ENCODE measurements around the gene ATP7B.
A peak's percentile ranks its signal among the peaks of the same experiment; 100 is the strongest.
"Not testable (repeated sequence)": the region's sequence is repeated elsewhere in the genome, so short reads cannot be mapped to it uniquely, and the experiment has no call there.

Gene ATP7B

DNA sequence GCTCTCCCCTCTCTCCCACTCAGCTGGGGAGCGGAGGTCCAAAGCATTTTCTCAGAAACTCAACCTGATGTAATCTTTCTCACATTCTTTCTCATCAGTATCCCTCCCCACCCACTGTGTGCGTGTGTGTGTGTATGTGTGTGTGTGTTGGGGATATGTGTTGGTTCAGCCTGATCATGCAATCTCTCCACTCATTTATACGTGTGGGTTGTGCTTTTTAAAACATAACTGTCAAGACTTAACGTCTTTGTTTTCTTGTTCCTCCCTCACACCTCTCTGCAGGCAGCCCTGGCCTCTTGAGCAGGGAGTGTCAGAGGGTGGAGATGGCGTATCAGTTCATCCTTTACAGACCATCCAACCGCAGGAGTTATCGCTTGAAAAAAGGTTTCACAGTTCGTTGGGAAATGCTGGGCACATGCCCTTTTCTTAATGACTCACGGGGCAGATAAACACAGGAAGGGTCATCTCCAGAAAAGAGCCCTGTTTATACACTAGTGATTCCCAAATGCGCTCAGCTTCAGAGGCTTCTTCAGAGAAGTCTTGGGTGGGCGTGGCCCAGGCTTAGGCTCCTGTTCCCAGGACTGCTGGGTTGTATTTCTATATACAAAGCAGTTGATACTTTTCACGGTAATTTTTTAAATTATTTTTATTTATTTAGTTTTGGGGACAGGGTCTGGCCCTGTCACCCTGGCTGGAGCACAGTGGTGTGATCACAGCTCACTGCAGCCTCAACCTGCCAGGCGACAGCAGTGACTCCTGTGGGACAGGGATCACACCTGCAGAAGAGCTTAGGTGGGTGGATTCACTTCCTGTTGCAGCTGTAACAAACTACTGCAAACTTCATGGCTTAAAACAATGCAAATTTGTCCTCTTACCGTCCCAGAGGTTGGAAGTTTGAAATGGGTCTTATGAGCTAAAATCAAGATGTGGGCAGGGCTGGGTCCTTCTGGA, 89.2 kb downstream of the ATP7B start:
- no peak for DNase-seq (ENCODE audit: low spot score)

DNA sequence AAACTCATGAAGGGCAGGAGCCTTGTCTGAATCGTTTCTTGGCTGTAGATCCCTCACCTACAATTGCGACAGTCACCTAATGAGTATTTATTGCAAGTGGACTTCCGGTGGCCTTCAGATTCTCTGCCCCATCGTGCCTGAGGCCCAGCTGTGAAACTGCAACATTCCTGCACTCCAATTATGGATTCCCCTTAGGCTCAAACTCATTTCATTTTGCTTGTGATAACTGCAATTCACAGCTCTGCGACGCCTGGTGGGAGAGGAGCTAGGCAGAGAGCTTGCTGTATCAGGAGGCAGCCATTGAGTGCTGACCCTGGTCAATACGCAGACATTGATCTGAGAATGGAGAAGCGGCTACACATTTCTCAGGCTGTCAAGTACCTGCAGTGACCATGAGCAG, 90.5 kb downstream of the ATP7B start:
- DNase-seq (ENCODE audit: low spot score) = peak; percentile 43

DNA sequence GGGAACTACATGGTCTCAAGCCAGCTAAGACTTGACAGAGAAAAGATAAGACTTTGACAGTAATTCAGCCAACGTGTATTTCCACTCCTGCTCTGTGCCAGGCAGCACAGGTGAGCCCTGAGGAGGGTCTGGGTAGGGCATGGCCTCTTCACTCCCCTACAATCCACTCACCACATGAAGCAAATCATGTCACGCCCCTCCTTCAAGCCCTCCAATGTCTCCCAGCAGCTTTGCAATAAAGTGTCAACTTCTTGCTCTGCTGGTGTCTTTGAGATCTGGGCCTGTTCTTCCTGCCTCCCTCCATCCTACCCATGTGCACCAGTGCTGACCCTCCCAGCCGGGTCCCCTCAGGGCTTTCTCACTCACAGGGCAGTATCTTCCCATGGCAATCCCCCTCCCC, 91.0 kb downstream of the ATP7B start:
- DNase-seq (ENCODE audit: low spot score) = peak; percentile 38

DNA sequence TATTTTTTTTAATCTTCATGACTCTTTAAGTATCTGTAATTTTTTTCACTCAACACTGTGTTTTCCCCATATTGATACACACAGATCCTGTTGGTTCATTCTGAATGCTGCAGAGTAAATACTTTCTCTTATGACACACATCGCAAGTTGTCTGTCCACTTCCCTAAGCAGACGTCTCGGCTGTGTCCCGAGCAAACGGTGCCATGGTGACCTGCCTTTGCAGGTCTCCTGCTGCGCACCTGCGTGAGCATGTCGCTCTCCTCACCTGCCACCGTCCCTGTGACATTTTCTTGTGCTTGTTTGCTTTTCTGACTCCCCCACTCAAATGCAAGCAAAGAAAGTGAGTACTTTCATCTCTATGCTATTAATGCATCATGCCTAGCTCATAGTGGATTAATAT, 91.7 kb downstream of the ATP7B start:
- no peak for DNase-seq (ENCODE audit: low spot score)

DNA sequence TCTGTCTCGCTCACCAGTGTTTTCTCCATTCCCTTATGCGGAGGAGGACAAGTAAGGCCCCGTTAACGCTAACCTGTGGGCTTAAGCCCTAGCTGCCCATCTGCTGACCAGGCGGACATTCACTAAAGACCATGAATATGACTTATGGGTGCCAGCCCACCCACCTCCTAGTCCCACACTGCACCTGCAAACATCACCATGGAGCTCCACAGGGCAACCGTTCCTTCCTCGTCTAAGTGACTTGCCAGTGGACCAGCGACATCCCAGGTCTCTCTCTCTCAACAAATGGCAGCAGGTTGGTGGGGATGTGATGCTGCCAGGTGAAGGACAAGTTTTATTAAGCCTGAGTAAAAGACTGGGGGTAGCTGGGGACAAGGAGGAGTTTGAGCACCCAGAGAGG, 94.3 kb downstream of the ATP7B start:
- DNase-seq (ENCODE audit: low spot score) = peak; percentile 21

DNA sequence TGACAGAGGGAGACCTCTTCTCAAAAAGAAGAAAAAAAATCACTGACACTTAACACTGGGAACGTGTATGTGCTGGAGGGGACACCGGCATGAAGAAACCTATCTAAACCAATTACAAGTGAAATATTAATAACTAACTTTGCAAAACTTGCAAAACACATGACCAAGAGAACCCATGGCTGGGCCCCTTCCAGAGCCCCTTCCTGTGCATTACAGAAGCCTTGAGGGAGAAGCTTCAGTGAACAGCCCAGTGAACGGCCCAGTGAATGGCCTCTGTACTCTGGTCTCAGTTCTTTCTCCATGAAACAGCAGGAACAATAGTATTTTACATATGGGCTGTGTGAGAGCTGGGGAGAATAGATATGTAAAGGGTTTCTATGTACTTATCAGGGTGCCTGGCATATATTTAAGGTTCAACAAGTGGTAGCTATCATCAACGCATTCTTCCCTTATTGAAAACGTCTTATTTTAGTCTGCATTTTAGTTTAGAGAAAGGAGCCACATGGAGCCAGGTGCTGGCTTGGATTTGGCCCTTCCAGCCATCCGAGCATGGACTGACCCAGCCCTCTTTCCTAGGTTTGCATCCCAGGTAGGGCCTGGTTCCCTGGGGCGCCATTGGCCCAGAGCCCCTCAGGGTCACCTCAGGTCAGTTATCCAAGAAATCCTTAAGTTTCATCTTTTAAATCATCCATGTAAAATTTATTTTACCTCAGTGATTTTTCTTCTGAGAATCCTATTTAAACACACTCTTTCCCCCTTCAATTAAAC, 95.0 kb downstream of the ATP7B start:
- DNase-seq (ENCODE audit: low spot score) = peak; percentile 20

DNA sequence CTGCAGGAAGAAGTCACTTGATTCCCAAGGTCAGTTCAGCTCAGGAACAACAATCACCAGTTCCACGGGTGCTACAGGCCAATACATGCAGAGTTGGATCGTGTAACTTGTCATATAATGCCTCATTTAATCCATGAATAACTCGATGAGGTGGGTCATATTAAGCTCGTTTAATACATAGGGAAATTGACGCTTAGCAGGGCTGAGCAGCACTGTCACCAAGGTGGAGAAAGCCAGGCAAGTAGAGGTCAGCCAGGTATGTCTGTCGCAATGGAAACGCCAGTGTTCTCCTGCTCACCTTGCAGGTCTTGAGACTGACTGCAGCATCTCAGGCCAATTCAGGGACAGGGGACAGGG, 97.1 kb downstream of the ATP7B start:
- DNase-seq (ENCODE audit: low spot score) = no peak

DNA sequence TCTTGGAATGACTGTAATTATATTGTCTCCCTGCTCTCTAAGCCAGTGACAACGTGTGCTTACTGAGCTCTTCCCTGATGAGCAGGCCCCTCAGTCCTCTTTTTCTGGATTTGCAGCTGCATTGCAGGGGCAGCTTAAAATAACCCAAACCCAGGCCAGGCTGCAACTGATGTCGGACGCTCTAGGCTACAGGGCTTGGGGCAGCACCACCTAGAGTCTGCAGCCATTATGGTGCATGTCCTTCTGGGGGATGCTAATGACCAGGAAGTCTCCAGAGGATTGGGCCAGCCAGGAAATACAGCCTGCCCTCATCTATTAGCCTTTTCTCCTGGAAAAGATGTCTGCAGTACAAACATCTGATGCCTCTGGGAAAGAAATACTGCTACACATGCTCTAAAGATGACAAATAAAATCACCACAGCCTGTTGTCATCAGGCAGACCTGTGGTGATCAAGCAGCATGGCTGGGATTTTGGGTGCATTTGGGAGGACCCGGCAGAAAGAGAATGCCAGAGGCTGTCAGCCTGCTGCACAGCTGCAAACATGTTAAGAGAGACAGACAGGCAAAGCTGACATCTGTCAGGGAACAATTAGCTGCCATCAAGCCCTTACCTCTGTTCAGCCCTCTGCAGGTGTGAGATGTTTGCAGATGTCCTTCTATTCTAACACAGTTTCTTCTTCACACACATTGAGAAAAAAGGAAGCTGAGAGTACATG, 97.7 kb downstream of the ATP7B start:
- DNase-seq (ENCODE audit: low spot score) = peak; percentile 52

DNA sequence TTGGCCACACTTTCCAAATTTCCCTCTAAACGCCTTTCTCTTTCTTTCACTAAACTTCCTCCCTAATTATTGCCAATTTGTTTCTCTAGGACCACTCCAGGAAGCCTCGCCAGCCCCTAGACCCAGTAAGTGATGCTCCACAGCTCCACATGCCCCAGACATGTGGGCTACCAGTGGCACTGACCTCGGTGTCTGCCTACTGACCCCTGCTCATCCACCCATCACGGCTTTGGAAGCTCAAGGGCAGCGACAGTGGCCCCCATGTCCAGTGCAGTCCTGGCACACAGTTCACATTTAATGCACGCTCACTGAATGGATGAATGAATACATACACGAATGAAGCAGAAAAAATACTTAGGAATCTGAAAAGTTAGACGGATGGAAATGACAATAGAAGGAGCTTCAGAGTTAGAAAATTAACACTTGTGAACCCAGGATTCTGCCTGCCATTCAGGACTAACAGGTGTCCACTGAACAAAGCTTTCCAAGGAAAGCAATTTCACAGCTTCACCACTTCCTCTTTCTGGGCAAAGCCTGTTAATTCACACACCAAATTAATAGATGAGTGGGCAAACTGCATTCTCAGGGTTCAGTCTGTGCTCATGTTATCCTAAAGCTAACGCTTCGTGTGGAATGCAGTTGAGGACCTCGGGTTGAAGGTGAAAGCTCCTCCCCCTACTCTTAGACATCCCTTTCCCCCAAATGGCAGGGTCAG, 98.6 kb downstream of the ATP7B start:
- DNase-seq (ENCODE audit: low spot score) = peak; percentile 25

DNA sequence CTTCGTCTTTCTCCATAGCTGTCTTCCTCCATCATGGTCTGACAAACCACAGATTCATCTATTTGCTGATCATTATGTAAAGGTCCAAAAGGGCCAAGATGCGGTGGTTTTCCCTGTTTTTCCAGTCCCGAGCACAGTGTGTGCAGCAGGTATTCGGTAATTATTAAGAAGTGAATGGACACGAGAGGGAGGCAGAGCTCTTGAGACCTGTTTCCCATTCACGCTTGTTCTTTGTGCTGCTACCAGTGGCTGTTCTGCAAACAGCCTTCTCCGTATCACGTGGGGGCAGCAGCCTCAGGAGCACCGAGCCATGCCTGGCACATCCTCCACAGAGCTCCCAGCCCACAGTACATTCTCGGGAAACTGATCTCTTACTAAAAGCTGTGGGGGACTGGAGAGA, 99.2 kb downstream of the ATP7B start:
- peak; percentile 42 for DNase-seq (ENCODE audit: low spot score)

DNA sequence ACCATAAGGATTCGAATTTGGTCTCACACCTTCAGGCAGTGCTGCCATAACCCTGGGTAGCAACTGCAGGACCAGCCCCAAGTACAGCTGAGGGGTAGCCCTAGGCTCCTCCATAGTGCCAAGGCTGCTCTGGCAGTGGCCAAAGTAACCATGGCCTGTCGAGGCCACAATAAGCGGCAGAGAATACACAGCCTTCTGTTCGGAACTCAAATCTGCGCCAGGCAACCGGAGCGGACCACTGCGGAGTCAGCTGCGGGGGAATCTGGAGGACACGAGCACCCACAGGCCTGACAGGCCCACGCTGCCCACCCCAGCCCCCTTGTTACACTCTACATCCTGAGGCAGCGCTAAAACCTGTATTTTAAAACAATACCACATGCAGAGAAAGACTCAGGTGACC, 100.7 kb downstream of the ATP7B start:
- no peak for DNase-seq (ENCODE audit: low spot score)

DNA sequence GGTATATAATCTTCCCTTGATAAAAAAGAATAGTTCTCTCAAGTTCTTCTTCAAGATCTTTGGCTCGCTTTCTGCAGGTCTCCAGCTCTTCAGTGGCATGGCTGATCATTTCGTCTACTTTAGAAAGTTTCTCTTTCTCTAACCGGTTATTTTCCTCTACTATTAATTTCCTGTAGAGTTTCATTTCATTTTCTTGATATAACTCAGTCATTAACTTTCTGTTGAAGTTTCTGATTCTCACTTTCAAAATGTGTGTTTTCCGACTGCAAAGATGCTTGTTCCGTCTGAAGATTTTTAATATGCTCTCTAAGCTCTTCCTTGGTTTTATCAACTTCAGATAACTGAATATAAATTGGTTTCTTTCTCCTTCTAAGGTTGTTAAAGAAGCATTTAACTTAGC, 102.0 kb downstream of the ATP7B start:
- DNase-seq (ENCODE audit: low spot score) = not testable (repeated sequence)

DNA sequence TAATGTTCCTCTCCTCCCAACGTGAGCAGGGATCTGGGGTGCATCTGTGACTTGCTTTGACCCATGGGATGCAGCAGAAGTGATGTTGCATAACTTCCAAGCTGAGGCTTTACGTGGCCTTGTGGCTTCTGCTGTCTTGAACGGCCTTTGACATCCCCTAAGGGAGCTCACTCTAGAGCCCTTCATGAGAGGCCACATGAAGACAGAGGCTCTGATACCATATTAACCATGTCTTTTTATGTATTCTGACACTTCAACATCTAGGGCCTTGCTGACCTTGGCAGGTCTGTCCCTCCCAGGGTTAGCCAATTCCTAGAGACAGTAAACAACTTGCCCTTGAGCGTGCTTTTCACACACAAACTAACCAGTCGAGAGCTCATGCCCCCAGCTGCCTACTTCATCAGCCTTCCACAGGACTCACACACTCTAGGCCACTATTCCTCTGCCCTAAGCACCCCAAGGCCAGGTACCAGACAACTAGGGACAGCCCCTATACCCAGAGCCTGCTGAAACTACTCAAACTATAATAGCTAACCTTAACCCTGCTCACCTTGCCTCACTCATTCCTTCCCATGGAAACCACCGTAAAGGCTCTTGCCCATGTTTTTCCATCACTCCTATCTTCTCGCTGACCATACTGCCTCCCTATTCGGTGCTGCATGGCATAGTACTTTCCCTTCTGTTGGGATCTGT, 104.1 kb downstream of the ATP7B start:
- no peak for DNase-seq (ENCODE audit: low spot score)

DNA sequence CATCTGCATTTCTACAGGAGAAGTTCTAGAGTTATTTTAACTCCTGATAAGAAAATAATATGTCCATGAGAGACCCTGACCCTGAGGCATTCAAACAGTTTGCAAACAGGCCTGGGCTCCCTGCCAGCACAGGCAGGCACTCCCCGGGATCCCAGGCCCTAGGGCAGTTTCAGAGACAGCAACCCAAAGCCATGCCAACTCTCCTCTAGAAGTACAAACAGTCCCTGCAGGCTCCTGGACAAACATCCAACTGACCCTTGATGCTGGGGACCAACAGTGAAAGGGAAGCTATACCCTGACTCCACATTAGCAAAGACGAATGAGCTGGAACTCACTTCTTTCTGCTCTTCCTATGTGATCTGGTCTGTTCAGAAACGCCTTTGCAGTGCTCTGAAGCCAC, 104.7 kb downstream of the ATP7B start:
- DNase-seq (ENCODE audit: low spot score) = no peak

DNA sequence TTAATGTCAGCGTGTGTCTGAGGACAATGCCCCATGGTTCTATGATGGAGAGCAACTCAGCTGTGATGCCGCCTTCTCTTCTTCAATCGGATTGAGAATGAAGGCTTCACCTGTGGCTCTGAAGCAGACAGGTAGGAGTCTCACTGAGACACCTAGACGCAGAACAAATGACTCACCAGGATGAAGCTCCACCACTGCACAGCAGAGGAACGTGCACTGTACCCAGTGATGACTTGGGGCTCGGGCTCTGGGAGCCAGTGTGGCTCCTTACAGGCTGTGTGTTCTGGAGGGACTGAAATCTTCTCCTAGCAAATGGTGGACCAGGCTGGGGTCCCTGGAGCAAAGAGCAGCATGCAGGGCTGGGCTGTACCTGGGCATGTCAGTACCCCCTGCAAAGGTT, 105.5 kb downstream of the ATP7B start:
- no peak for DNase-seq (ENCODE audit: low spot score)

DNA sequence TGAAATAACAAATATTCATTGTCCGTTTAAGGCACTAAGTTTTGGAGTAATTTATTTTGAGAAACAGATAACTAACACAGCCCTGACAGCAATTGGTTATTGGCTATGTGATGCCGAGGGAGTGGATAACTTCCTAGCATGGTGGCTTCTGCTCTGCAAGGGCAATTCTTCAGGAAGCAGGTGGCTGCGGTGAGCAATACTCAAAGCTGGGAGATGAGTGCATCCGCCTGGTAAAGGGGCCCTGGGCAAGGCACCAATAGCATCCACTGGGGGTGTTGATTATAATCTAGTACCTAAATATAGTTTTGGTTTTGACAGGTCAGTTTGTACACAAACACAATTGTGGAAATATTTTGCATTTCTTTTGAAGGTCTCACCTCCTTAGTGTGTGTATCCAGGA, 108.5 kb downstream of the ATP7B start:
- DNase-seq (ENCODE audit: low spot score) = no peak

DNA sequence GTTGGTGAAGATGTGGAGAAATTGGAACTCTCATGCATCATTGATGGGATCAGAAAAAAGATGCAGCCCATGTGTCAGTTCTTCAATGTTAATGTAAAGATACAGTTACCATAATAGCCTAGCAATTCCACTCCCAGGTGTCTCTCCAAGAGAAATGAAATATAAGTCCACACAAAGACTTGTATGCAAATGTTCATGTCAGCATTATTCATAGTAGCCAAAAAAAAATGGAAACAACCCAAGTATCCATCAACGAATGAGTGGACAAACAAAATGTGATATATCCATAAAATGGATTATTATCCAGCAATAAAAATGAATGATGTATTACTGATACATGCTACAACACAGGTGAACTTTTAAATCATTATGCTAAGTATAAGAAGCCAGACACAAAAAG, 110.8 kb downstream of the ATP7B start:
- DNase-seq (ENCODE audit: low spot score) = no peak

DNA sequence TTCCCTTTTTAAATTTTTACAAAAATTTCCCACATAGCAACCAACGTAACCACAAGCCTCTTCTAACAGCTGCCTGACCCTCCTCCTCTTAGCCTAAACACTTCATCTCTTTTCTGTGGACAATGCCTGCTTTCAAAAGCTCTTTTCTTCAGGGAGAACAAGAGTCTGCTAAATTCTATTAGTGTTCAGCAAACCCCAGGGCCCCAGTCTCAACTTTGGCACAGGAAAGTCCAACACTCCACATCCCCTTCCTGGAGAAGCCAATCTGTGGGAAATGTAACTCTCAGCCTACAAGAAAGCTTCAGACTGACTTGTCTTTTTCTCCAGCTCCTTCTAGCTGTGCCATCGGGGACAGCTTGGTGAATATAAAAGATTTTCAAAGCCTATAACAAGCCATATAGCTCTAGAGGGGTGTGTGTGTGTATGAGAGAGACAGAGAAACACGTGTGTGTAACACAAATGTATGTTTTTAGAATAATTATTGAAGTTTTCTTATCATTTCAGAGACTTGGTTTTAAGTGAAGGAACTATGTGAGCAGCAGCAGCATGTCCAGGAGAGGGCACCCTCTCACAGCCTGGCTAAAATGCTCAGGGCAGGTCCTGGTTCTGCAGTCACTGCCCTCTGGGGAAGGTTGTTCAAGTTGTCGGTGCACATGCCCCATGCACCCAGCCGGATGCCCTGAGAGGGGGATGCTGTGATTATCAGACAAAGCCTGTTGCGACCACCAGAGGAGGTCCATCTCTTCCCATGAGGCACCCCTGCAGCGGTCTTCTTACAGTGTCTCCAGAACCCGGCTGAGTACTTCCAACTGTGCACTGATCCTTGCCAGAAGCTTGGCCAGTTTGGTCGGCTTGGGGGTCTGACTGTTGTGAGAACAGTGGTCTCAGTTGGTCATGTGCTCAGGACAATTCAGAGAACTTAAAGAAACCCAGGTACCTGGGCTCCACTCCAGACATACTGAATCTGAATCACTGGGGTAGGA, 115.1 kb downstream of the ATP7B start:
- DNase-seq (ENCODE audit: low spot score) = peak; percentile 72

DNA sequence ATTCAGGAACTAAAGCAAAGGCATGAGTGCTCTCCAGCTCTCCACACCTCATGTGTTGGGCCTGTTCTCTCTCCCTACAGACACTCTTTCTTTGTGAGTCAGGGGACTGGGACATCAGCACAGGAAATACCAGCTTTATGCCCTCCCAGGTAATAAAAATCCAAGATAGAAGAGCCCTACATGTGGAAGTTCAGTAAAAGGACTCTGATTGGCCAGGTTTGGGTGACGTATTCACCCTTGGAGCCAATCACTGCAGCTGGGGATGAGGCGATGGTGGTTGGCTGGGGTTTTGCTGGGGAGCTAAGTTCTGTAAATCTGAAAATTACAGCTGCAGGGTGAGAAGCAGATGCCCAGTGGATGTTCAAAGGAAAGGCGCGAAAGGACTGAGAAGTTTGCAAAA, 117.0 kb downstream of the ATP7B start:
- no peak for DNase-seq (ENCODE audit: low spot score)

DNA sequence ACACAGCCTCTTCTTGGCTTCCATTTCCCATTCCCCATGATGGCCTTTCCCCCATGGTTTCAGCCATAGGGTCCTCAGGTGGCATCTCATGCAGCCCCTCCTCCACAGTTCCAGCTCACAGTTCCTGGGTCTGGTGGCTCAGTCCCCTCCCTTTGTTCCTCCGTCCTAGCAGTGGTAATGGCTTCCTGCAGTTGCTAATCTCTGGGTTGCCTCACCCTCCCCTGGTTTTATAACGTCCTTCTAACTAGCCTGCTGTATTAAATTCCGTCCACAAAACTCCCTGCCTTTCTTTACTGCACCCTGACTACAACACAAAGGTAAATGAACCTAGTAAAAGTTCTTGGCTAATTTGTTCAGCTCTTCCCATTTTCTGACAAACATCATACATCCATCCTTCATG, 118.6 kb downstream of the ATP7B start:
- no peak for DNase-seq (ENCODE audit: low spot score)

Data from ecto neural progenitor cell (in vitro differentiated cells).